Panc1 (cell line): ENCODE results near the gene CD72. TPM values are rescaled to one million over a fixed set of nuclear protein-coding genes. Genes with fewer than 3 reads are reported as not detected.
"Not testable (repeated sequence)": the region's sequence is repeated elsewhere in the genome, so short reads cannot be mapped to it uniquely, and the experiment has no call there.

Experiments
- ATAC-seq: fragments of 200-7000 bp; cut with Tn5 transposase; 2 replicates; pipeline ENCODE4 v1.9.1; 2020; ENCODE audit warnings: mild to moderate bottlenecking, moderate library complexity
- BruUV-seq: library from RNA; stranded (reverse); fragments of 400-500 nt; replicated peaks from 2 replicates; lab custom pipeline; 2021; lab: Mats Ljungman, UMichigan
- CTCF ChIA-PET: fragments of 300-600 bp; sonication (Branson Sonifier 250); formaldehyde crosslinking; loops from one replicate; lab custom pipeline; 2022; ENCODE audit warnings: antibody characterized with exemption; lab: Charles Lee
- POLR2A ChIA-PET: fragments of 300-600 bp; sonication (Branson Sonifier 250); formaldehyde crosslinking; loops from one replicate; lab custom pipeline; 2022; ENCODE audit warnings: antibody characterized with exemption; lab: Charles Lee
- DNase-seq: peaks from one replicate; pipeline ENCODE4 v3.0.0-alpha.2; 2010; ENCODE audit warnings: low read depth, low spot score
- H3K27ac ChIP-seq: 2 replicates; pipeline ENCODE4 v1.5.1; 2011; ENCODE audit warnings: mild to moderate bottlenecking, low read length, inconsistent platforms
- H3K27me3 ChIP-seq: fragments of 200-500 bp; sonication (Bioruptor generic); 2 replicates; pipeline ENCODE4 v1.6.0; 2014; ENCODE audit warnings: low read length, inconsistent platforms; ENCODE audit not compliant: control insufficient read depth, insufficient read depth
- H3K36me3 ChIP-seq: fragments of 200-500 bp; sonication (Bioruptor generic); 2 replicates; pipeline ENCODE4 v1.5.1; 2014; ENCODE audit warnings: inconsistent platforms, mild to moderate bottlenecking, low read length, moderate library complexity; ENCODE audit not compliant: control insufficient read depth, insufficient read depth
- H3K4me1 ChIP-seq: 2 replicates; pipeline ENCODE4 v1.5.1; 2011; ENCODE audit warnings: inconsistent platforms, mild to moderate bottlenecking, low read length, moderate library complexity; ENCODE audit not compliant: control insufficient read depth, insufficient read depth
- H3K4me3 ChIP-seq, 2 experiments: 2 replicates each; pipeline ENCODE4 v1.5.1; 2011 to 2012; ENCODE audit warnings: low read depth in 2 of 2, low read length in 2 of 2, mild to moderate bottlenecking in 2 of 2, inconsistent platforms in 1 of 2, moderate library complexity in 1 of 2
- H3K9me3 ChIP-seq: fragments of 200-500 bp; sonication (Bioruptor generic); 2 replicates; pipeline ENCODE4 v1.5.1; 2014; ENCODE audit warnings: low read depth, mild to moderate bottlenecking, inconsistent platforms, low read length, moderate library complexity; ENCODE audit not compliant: control insufficient read depth, insufficient read depth
- CTCF ChIP-seq: fragments of 450-650 bp; IDR thresholded peaks from 2 replicates; pipeline ENCODE4 v1.5.1; 2017; ENCODE audit warnings: mild to moderate bottlenecking
- POLR2AphosphoS5 ChIP-seq: IDR thresholded peaks from 2 replicates; pipeline ENCODE4 v1.6.1; 2012; ENCODE audit warnings: mild to moderate bottlenecking, low read depth, low read length, moderate library complexity
- REST ChIP-seq, 2 experiments: IDR thresholded peaks; 2 replicates each; pipeline ENCODE4 v1.6.1; 2011 to 2012; ENCODE audit warnings: low read depth in 2 of 2, control low read depth in 1 of 2, low read length in 1 of 2, mild to moderate bottlenecking in 1 of 2, moderate library complexity in 1 of 2; ENCODE audit not compliant: insufficient read depth in 1 of 2
- SIN3A ChIP-seq: IDR thresholded peaks from 2 replicates; pipeline ENCODE4 v1.6.1; 2012; ENCODE audit warnings: low read depth, mild to moderate bottlenecking, low read length, moderate library complexity, borderline replicate concordance; ENCODE audit not compliant: insufficient read depth
- TCF7L2 ChIP-seq: IDR thresholded peaks from 2 replicates; pipeline ENCODE4 v1.6.1; 2011; ENCODE audit warnings: mild to moderate bottlenecking, low read depth, low read length, inconsistent platforms
- in situ Hi-C: cut with HindIII; loops from 2 replicates; pipeline ENCODE4 v1.10.0; 2016; ENCODE audit warnings: low sequenced_read_pairs, low pct_unique_long_range_greater_than_20kb
- intact Hi-C: fragments of 100-400 bp; cut with micrococcal nuclease; formaldehyde crosslinking; loops from one replicate; pipeline ENCODE4 v1.10.0; 2022; ENCODE audit not compliant: unreplicated experiment
- total RNA-seq: library from RNA; stranded (reverse); gene quantifications from one replicate; pipeline ENCODE4 v1.2.1, GENCODE V29; 2021; ENCODE audit not compliant: unreplicated experiment

The CD72 gene
- total RNA-seq, 1 experiment from 2014 or later = 0.72 TPM

GRCh38 chr9:35636877-35637246, 18.6 kb upstream of the CD72 start:
- H3K4me3 ChIP-seq, H3K4me1 ChIP-seq, POLR2A ChIA-PET, BruUV-seq, intact Hi-C loops, in situ Hi-C loops, H3K27ac ChIP-seq, H3K36me3 ChIP-seq, H3K27me3 ChIP-seq, DNase-seq, CTCF ChIA-PET, ATAC-seq, H3K9me3 ChIP-seq: not testable (repeated sequence)

- H3K27ac ChIP-seq = no peak overlapping the region
- no peaks in the 10 kb centered on the region for H3K36me3 ChIP-seq
- no peaks in the 10 kb centered on the region for H3K27me3 ChIP-seq
- no peak for TF ChIP-seq TCF7L2
- no peak for TF ChIP-seq POLR2AphosphoS5
- no peak for TF ChIP-seq SIN3A
- TF ChIP-seq CTCF = no peak
- TF ChIP-seq REST (IDR thresholded peaks at IDR 0.05; ENCODE audit: insufficient read depth in 1 of 2, low read depth in 2 of 2, low read length in 1 of 2) = no peak
- BruUV-seq = no TSS peak
- 0 out of 2 replicates have a peak, but pooled peaks cover 3% of the 10 kb centered on the region for H3K4me1 ChIP-seq
- ChIA-PET CTCF (no interaction called here), POLR2A (no interaction called here)
- ATAC-seq = no peak
- intact Hi-C loops = no loop called here
- H3K9me3 ChIP-seq = no peaks in the 10 kb centered on the region
- in situ Hi-C loops = no loop called here
- no peak overlapping the region for H3K4me3 ChIP-seq
- no peak for DNase-seq
Measured at GRCh38 chr9:35636135-35636876, 18.1 kb upstream of the CD72 start.

GRCh38 chr9:35635730-35636129, 17.5 kb upstream of the CD72 start:
- POLR2A ChIA-PET = no interaction called here
- CTCF ChIA-PET = no interaction called here

More at GRCh38 chr9:35635730-35636129, 17.5 kb upstream of the CD72 start:
- no peak for ATAC-seq
- no peaks in the 10 kb centered on the region for H3K27me3 ChIP-seq
- DNase-seq = no peak
- no peak overlapping the region for H3K27ac ChIP-seq
- no TSS peak for BruUV-seq
- H3K9me3 ChIP-seq = no peaks in the 10 kb centered on the region
- no peak overlapping the region for H3K4me3 ChIP-seq
- TF ChIP-seq SIN3A (no peak), TCF7L2 (no peak), CTCF (no peak), REST (IDR thresholded peaks at IDR 0.05; ENCODE audit: insufficient read depth in 1 of 2, low read depth in 2 of 2, low read length in 1 of 2) (no peak), POLR2AphosphoS5 (no peak)
- H3K36me3 ChIP-seq = no peaks in the 10 kb centered on the region
- H3K4me1 ChIP-seq = 0 out of 2 replicates have a peak, but pooled peaks cover 3% of the 10 kb centered on the region
- in situ Hi-C loops (no loop called here), intact Hi-C loops (no loop called here)
